Inflammatory macrophage treated with lipopolysaccharide for 1 hour (primary cell): Measurements from ENCODE around the gene BTNL9.
"Not testable (repeated sequence)": the region's sequence is repeated elsewhere in the genome, so short reads cannot be mapped to it uniquely, and the experiment has no call there.

Source experiments
- DNase-seq, 2 donors: peaks; one replicate each; pipeline ENCODE4 v3.0.0-alpha.2; 2020 to 2022

Gene BTNL9

DNA sequence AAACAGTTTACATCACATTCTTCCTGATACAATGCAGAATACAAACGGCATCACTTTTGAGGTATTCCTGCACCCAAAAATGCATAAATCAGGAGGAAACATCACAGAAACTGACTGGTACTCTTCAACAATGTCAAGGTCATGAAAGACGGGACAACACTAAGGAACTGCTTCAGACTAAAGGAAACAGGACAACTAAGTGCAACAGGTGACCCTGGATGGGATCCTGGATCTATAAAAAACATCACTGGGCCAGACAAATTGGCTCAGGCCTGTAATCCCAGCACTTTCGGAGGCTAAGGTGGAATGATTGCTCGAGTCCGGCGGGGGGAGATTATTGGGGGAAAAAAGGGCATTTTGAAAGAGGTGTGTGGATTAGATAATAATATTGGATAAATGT lies 22.6 kb downstream of the BTNL9 start:
- DNase-seq, result no peak

DNA sequence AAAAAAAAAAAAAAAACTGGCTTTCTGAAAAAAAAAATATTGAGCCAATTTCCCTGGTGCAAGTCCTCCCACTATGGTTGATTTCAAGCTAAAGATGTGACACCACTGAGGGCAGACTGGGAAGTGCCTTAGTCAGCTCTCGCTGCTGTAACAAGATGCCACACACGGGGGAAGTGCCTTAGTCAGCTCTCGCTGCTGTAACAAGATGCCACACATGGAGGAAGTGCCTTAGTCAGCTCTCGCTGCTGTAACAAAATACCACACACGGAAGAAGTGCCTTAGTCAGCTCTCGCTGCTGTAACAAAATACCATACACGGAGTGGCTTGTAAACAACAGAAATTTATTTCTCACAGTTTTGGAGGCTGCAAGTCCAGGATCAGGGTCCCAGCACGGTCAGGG lies 23.4 kb downstream of the BTNL9 start:
- DNase-seq, result no peak

DNA sequence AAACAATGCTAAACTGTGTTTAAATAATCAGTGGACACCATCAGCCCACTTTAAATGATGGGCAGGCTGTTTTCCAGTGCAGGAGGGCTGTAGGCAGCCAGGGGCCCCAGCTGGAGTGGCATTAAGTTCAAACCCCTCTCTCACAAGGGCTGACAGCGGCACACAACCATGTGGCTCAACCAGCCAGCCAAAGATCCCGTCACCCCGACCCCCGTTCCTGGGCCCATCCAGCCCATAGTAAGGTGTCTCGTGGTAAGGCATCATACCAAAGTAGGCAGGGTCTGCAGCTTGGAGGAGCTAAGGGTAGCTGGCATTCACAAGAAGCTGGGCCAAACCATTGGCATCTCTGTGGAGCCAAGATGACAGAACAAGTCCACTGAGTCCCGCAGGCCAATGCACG lies 24.9 kb downstream of the BTNL9 start:
- no peak for DNase-seq

DNA sequence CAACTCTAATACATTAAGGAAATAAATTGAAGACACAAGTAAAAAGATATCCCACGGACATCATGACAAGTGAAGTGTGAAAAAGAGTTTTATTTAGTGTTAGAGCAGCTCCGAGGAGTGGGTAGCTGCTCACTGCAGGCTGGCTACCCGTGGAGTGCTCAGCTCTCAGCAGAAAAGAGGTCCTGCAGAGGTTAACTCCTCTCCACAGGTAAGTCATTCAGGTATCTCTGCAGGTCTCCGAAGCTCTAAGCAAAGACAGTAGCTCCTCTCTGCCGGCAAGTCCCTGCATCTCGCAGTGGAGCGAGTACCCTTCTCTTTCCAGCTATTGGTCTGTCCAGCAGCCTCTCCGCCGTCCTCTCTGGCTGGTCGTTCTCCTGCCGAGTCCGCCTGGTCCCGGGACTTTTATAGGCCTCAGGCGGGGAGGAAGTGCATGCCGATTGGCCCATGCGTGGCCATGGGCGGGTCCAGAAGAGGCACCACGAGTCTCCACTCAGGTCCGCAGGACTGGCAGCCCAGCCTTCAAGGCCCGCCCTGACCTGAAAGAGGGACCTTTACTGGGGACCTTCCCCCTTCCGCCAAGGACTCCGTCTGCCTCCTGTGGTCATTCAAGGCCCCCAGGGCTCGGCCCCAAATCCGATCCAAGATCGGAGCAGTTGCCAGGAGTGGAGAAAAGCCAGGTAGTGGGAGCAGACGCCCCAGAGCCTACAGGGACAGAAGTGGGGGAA lies 29.9 kb downstream of the BTNL9 start:
- DNase-seq, result no peak

DNA sequence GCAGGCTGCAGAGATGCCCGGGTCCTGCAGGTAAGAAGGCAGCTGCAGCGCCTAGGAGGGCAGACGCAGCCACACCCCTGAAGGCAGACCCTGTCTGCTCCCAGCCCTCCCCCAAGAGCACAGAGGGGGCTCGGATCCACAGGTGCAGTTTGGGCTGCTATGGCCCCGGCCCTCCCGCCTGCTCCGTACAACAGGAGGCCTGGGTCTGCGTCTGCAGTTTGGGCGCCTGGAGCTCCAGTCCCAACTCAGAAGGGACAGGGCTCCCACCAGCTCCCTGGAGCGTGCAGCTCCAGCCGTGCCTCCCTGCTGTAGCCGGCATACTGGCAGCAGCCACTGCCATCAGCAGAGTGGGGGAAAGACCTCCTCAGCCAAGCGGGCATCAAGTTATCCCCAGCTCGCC lies 30.5 kb downstream of the BTNL9 start:
- no peak for DNase-seq

DNA sequence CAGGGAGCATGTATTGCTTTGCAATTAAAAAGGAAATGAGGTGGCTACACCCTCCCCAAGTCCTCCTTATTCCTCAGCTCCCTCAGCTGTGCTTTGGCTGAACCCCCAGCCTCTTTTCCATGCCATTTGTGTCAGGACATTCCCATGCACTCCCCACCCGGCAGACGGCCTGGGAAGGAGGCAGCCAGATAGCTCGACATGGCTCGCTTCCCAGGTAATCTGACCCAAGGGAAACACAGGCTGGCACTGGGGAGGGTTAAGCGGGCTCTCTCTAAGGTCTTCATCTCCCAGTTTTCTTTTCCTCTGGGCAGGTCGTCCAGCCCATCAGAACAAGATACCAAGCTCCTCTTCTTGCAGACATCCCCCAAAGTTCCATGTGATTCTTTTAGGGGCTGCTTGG lies 31.2 kb downstream of the BTNL9 start:
- no peak for DNase-seq

DNA sequence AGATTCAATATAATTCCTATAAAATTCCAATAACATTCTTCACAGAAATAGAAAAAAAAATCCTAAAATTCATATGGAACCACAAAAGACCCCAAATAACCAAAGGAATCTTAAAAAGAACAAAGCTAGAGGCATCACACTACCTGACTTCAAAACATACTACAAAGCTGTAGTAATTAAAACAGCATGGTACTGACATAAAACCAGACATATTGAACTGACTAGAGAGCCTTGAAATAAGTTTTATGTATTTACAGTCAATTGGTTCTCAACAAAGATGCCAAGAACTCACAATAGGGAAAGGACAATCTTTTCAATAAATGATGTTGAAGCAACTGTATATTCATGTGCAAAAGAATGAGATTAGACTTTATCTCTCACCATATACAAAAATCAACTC lies 36.9 kb downstream of the BTNL9 start:
- no peak for DNase-seq

DNA sequence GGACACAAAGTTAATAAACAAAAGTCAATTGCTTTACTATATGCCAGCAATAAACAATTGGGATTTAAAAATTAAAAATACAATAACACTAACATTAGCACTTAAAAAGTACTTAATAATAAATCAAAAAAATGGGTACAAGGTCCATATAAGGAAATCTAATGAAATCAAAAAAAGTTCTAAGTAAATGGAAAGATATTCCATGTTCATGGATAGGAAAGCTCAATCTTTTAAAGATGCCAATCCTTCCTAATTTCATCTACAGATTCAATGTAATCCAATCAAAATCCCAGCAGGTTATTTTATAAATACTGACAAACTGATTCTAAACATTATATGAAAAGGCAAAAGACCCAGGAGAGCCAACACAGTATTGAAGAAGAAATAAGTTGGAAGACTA lies 41.9 kb downstream of the BTNL9 start:
- DNase-seq, result no peak

DNA sequence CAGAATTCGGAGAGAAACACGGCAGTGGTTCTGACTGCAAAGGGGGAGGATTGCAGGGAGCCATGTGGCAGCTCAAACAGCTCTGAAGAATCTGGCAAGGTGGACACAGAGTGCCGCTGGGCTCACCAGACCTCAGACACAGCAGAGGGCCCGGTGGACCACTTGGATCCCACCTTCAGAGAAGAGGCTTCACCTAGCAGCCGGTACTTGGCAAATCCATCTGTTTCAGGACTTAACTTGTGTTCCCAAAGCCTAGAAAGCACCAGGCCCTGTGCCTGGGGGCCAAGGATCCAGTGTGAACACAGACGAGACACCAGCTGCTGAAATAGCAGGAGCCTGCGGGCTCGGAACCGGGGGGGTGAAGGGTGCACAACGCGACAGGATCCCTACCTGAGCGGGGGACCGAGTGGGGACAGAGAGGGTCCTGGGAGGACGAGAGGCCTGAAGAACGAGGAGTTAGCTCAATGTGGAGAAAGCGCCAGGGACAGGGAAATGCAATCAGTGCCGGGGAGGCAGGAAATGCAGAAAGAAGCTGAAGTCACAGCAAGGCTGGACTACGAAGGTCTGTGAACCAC lies 44.6 kb downstream of the BTNL9 start:
- no peak for DNase-seq

DNA sequence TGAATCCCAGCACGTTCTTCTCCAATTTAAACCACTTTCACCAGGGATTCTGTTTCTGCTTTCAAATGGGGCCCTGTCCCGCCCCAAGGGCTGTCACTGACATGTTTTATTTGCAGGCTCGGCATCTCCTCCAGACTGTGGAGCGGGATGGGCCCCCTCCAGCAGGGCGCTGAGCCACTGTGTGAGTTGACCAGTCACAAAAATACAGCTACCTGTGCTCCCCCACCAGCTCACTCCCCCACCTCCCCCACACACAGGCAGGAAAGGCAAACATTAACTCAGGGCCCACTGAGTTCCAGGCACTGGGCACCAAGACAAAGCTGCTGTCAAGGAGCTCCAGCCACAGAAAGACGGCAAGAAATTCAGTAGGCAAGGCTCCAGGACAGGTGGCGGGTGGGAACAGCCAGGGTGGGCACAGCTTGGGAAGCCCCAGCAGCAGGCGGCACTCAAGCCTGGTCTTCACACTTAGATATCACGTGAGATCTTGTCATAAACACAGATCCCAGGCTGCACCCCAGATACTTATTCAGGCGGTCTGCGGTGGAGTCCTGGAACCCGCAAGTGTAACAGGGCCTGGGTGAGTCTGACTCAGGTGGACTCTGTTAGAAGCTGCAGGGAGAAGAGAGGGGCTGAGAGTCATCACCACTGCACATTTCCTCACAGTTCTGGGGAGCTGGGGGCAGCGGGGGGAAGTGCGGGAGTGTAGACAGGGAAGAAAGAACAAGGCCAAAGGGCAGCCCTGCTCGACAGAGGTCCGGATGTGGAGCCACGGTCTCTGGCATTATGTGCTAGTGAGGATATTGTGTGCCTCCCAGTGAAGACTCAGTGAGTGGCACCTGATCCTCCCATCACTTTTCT lies 46.2 kb downstream of the BTNL9 start:
- DNase-seq, result no peak

DNA sequence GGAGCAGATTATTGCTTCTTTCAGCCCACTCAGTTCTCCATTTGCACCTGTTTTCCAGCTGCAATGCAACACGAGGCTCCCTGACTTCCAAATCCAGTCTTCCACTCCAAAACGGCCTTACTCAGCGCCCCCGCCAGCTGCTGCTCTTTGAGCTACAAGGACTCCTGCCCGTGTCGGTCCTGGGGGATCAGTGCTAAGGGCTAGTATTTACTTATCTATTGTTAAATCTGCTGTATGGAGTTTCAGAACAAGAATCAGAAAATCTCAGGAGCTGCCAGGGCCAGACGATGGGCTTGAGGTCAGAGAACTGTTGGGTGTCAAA lies 46.8 kb downstream of the BTNL9 start:
- DNase-seq, result no peak

DNA sequence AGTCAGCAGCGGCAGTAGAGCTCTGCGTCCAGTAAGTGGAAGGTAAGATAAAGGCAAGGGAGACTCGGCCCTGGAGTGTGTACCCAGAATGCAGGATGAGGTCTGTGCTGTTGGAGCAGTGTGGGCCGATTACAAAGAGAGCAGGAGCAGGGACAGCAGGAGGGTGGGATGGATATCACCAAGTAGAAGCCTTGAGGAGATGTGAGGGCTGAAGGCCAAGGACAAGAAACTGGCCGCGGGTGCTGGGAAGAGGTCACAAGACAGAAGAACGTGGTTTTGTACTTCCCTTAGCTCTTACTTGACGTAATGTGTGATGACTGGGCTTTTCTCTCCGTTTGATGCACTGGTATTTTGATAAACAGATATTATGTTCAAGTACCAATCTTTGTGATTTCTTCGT lies 47.2 kb downstream of the BTNL9 start:
- peak; percentile 12 to 16 for DNase-seq

DNA sequence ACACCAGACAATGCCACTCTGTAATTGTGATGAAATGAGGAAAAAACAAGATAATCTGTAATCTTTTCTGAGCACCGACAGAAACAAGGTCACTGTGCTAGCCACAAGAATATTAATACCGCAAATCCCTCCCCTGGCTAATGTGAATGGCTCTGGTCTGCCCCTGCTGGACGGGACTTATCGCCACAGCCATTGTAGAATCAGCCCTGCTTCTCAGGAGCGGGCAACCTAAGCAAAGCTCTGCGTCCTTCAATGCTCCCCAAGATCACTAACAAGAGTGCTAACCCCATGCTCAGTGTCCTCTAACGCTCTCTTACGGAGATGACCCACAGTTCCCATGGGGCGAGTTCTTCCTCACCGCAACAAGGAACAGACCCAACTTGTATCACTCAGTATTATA lies 48.2 kb downstream of the BTNL9 start:
- DNase-seq, result no peak

DNA sequence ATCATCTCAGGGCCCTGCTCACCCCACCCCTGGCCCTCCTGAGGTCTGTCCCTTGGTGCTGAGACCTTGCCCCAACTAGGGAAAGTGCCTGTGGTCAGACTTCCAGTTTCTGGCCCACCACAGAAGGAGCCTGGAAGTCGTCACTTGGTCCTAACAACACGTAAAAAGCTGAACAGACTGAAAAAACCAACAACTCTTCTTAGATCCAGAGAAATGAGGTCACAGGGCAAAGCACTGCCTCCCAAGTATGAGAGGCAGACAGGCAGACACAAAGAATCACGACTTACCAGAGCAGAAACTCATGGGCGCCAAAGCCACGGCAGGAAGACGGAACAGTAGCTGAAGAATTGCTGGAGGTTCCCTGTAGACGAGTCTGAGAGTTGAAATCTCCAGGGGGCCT lies 52.4 kb downstream of the BTNL9 start:
- no peak for DNase-seq

DNA sequence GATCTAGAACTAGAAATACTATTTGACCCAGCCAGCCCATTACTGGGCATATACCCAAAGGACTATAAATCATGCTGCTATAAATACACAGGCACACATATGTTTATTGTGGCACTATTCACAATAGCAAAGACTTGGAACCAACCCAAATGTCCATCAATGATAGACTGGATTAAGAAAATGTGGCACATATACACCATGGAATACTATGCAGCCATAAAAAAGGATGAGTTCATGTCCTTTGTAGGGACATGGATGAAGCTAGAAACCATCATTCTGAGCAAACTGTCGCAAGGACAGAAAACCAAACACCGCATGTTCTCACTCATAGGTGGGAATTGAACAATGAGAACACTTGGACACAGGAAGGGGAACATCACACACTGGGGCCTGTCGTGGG lies 55.1 kb downstream of the BTNL9 start:
- not testable (repeated sequence) for DNase-seq

DNA sequence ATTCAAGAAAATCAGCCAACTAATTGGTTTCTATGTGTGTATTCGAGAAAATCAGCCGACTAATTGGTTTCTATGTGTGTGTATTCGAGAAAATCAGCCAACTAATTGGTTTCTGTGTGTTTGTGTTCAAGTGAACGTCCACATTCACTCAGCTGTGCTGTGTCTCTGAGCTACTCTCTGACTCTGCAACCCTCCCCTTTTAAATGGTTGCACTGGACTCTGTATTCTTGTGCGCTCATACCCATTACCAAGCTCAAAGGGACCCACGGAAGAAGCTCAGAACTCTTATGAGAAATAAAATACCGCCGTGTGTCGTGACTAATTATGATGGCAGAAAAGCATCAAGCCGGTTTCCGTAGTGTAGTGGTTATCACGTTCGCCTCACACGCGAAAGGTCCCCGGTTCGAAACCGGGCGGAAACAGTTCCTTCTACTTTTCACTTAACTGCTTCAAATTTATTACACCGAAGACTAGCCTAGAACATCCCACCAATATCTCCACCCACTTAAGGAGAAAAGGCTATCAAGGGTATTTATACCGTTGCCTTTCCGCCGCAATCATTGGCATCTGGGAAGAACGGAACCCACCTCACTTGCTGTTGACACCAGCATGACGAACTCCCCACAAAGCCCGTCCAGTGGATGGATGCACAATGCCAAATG lies 56.8 kb downstream of the BTNL9 start:
- not testable (repeated sequence) for DNase-seq

DNA sequence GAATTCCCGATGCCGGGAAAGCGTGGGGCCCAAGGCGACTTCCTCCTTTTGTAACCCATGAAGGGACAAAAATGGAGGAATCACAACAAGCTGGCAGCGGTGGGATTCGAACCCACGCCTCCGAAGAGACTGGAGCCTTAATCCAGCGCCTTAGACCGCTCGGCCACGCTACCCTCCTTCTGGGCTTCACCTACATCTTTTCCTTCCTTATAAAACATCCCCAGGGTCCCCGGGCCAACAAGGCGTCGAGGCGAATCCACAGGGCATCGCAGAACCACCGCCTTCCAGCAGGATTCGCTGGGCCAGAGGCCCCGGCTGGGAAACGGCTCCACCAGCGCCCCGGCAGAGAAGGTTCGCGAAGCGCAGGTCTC lies 57.3 kb downstream of the BTNL9 start:
- DNase-seq, result not testable (repeated sequence)

DNA sequence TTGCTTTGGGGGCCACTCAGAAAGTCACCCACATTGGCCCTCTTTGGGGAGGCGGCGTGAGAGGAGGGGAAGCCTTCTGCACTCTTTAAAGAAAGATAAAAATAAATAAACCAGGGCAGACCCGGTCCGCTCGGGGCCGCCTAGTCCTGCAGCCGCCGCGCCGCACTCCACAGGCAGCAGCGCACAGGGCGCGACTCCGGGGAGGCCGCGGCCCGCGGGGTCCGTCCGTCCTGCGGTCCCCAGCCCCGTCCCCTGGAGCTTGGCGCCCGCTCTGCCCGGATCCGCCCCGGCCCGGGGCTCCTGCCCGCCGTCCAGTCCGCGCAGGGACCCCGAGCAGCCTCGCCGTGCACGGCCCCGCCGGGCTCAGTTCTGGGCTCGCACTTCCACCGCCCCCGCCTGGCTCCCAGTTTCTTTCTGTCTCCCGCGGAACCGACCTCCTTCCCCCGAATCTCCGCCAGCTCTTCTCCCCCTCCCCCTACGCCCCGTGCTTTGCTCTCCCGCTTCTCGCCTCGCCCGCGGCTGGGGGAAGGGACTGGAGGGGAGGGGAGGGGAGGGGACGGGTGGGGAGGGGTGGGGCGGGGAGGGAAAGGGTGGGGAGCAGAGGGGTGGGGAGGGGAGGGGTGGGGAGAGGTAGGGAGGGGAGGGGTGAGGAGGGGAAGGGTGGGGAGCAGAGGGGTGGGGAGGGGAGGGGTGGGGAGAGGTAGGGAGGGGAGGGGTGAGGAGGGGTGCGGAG lies 57.9 kb downstream of the BTNL9 start:
- DNase-seq, result not testable (repeated sequence)

DNA sequence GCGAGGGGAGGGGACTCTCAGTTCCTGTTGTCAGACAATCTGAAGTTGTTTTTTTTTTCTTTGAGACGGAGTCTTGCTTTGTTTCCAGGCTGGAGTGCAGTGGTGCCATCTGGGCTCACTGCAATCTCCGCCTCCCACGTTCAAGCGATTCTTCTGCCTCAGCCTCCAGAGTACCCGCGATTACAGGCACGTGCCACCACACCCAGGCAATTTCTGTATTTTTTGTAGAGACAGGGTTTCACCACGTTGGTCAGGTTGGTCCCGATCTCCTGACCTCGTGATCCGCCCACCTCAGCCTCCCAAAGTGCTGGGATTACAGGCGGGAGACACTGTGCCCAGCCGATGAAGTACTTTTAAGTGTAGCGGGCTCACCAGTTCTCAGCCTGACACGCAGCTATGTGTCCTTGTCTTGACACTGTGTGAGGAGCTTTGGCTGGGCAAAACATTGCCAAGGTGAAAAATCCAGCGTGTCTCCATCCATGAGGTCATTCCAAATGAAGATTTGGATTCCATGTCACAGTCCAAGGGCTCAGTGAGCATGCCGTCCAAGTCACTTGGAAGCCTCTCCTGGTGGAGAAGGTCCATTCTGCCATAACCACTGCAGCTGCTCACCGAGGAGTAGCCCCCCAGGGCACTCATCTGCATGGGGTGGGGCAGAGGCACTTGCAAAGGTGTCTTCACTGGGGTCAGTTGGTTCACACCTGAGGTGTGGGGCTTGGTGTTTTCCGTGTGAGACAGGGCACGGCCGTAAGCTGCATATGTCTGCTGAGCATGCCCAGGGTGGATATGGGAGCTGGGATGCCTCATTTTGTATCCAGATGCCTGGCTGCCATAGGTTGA lies 58.9 kb downstream of the BTNL9 start:
- DNase-seq, result no peak

DNA sequence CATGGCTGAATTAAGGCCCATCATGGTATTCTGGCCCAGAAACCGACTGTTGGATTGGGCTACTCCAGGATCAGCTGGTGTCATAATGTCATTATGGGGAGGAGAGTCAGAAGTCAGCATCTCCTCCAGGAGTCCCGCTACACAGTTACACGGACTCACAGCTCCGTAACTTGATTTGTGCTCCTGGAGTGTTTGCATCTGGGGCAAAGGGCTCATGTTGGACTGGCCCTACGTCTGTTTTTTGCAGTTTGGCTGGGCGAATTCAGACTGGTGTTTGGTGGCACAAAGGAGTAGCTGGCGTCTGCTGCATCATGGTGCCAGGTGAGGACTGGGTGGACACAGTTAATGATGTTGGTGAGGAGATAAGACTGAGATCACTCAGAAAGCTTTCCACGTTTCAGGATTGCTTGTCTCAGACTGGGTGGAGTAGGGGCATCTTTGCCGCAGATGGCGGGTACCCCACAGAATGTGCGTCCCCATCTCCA lies 59.6 kb downstream of the BTNL9 start:
- no peak for DNase-seq

DNA sequence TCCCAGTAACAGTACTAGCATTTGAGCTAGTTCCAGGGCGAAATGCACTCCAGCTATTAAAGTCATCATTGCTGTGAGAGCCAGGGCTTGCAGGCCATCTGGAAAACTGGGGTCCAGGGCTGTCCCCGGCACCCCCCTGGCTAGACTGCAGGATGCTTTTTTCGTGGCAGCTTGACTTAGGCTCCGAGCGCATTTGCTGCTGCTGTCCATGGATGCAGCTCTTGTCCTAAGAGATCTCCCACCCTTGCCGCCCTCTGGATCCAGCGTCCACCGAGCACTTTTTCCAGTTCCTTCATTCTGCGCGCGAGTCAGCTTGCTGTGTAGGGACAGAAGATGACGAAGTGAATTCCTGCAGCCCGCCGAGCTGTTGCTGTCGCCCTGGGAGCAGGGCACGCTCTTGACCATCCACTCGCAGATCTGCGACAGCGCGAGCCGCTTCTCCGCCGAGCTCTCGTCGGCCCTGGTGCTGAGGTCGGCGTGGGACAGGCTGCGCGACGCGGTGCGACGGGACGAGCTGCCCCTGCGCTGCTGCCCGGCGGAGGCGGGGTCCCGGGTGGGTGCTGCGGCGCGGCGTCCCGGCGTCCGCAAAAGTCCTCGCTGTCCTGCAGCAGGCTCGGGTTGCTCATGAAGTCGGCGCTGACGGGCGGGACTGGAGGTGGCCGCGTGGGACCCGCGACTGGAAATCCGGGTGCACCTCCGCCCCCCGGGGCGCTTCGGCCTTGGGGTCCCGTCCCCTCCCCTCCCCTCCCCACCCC lies 60.2 kb downstream of the BTNL9 start:
- DNase-seq, result no peak
